Measurements from ENCODE around the gene CALN1.
"Not testable (repeated sequence)": the region's sequence is repeated elsewhere in the genome, so short reads cannot be mapped to it uniquely, and the experiment has no call there.

The CALN1 gene

GRCh38 chr7:72265071-72265904, 146.8 kb downstream of the CALN1 start:
- DNase-seq: no peak

- no peak for DNase-seq
These were observed 151.7 kb downstream of the CALN1 start for GRCh38 chr7:72260406-72260805.

- no peak for DNase-seq
These were observed 154.1 kb downstream of the CALN1 start for GRCh38 chr7:72258074-72258473.

- DNase-seq: no peak
These were observed 157.7 kb downstream of the CALN1 start for GRCh38 chr7:72254455-72254854.

- DNase-seq: no peak
These were observed 163.0 kb downstream of the CALN1 start for GRCh38 chr7:72249106-72249505.

- no peak for DNase-seq
These were observed 167.2 kb downstream of the CALN1 start for GRCh38 chr7:72244826-72245398.

GRCh38 chr7:72243329-72243728, 168.8 kb downstream of the CALN1 start:
- DNase-seq: no peak

- DNase-seq: no peak
These were observed 176.8 kb downstream of the CALN1 start for GRCh38 chr7:72235351-72235750.

GRCh38 chr7:72234086-72234485, 178.1 kb downstream of the CALN1 start:
- DNase-seq: no peak

GRCh38 chr7:72230281-72230680, 181.9 kb downstream of the CALN1 start:
- DNase-seq: no peak

- no peak for DNase-seq
These were observed 188.8 kb downstream of the CALN1 start for GRCh38 chr7:72223351-72223750.

- no peak for DNase-seq
These were observed 190.0 kb downstream of the CALN1 start for GRCh38 chr7:72222136-72222535.

GRCh38 chr7:72219500-72219899, 192.6 kb downstream of the CALN1 start:
- no peak for DNase-seq

- DNase-seq: no peak
These were observed 195.0 kb downstream of the CALN1 start for GRCh38 chr7:72217151-72217550.

- DNase-seq: no peak
These were observed 198.4 kb downstream of the CALN1 start for GRCh38 chr7:72213769-72214168.

GRCh38 chr7:72213081-72213480, 199.1 kb downstream of the CALN1 start:
- no peak for DNase-seq

- no peak for DNase-seq
These were observed 201.0 kb downstream of the CALN1 start for GRCh38 chr7:72211175-72211574.

- DNase-seq: not testable (repeated sequence)
These were observed 203.1 kb downstream of the CALN1 start for GRCh38 chr7:72209006-72209405.

GRCh38 chr7:72196176-72196575, 216.0 kb downstream of the CALN1 start:
- no peak for DNase-seq

GRCh38 chr7:72190919-72191318, 221.2 kb downstream of the CALN1 start:
- DNase-seq: no peak

GRCh38 chr7:72190146-72190545, 222.0 kb downstream of the CALN1 start:
- no peak for DNase-seq

GRCh38 chr7:72187179-72187578, 225.0 kb downstream of the CALN1 start:
- DNase-seq: no peak

- peak; percentile 52 for DNase-seq
These were observed 228.3 kb downstream of the CALN1 start for GRCh38 chr7:72183835-72184234.

- peak; percentile 9 for DNase-seq
These were observed 230.1 kb downstream of the CALN1 start for GRCh38 chr7:72182036-72182435.

GRCh38 chr7:72176875-72177274, 235.3 kb downstream of the CALN1 start:
- no peak for DNase-seq
